OCI-LY3 (cell line): ENCODE data around the gene CDON.

Source experiments
- H2AFZ ChIP-seq: fragments of 200-600, 300-600 bp; shearing (Covaris generic); 2 replicates; pipeline ENCODE4 v1.6.0; 2014; ENCODE audit warnings: antibody characterized with exemption, low read depth, low read length
- H3K27ac ChIP-seq: fragments of 200-600, 300-600 bp; sonication (generic); 2 replicates; pipeline ENCODE4 v1.5.1; 2014; ENCODE audit warnings: mild to moderate bottlenecking, low read length, moderate library complexity, mixed read lengths
- H3K27me3 ChIP-seq: fragments of 200-600, 300-600 bp; sonication (generic); 2 replicates; pipeline ENCODE4 v1.6.1; 2014; ENCODE audit warnings: low read depth, low read length, mixed read lengths
- H3K36me3 ChIP-seq: fragments of 200-600, 300-600 bp; sonication (generic); replicated peaks from 2 replicates; pipeline ENCODE3; 2014; ENCODE audit warnings: low read depth, low read length, mixed read lengths
- H3K4me1 ChIP-seq: fragments of 300-600, 200-600 bp; sonication (generic); 2 replicates; pipeline ENCODE4 v1.6.1; 2014; ENCODE audit warnings: low read length, mixed read lengths
- H3K4me2 ChIP-seq: fragments of 200-600, 300-600 bp; sonication (generic); 2 replicates; pipeline ENCODE4 v1.6.1; 2014; ENCODE audit warnings: low read length, mixed read lengths
- H3K4me3 ChIP-seq: fragments of 300-600, 200-600 bp; sonication (generic); 2 replicates; pipeline ENCODE4 v1.5.1; 2014; ENCODE audit warnings: antibody characterized with exemption, mild to moderate bottlenecking, low read length, moderate library complexity
- H3K79me2 ChIP-seq: fragments of 300-600, 200-600 bp; shearing (Covaris generic); 2 replicates; pipeline ENCODE4 v1.6.1; 2014; ENCODE audit warnings: mild to moderate bottlenecking, low read length, mixed read lengths
- H3K9ac ChIP-seq: fragments of 300-600, 200-600 bp; shearing (Covaris generic); 2 replicates; pipeline ENCODE4 v1.6.0; 2014; ENCODE audit warnings: mild to moderate bottlenecking, low read length, moderate library complexity
- H3K9me3 ChIP-seq: fragments of 200-600, 300-600 bp; shearing (Covaris generic); 2 replicates; pipeline ENCODE4 v1.6.1; 2014; ENCODE audit warnings: low read length, mixed read lengths; ENCODE audit not compliant: insufficient read depth
- H4K20me1 ChIP-seq: fragments of 200-600, 300-600 bp; sonication (generic); 2 replicates; pipeline ENCODE4 v1.6.1; 2016; ENCODE audit warnings: low read length, mixed read lengths; ENCODE audit not compliant: insufficient read depth
- CTCF ChIP-seq: fragments of 200-600, 300-600 bp; sonication (generic); IDR thresholded peaks from 2 replicates; pipeline ENCODE4 v1.5.1; 2014; ENCODE audit warnings: antibody characterized with exemption, low read length, low read depth
- EZH2phosphoT487 ChIP-seq: fragments of 200-600 bp; shearing (Covaris generic); IDR thresholded peaks from 2 replicates; pipeline ENCODE4 v1.6.1; 2018; ENCODE audit warnings: antibody characterized with exemption, mixed run types, low read depth

Gene CDON

GRCh38 chr11:126062679-126063506, at the start of gene CDON:
Gene CDON (minus strand): TSS chr11:126062866. CDS start chr11:126023476, 39,390 bp downstream.
- TF ChIP-seq CTCF, result no peak
- TF ChIP-seq EZH2phosphoT487, result no peak
- peaks cover 25% of the 10 kb centered on the region for H3K27me3 ChIP-seq
- H3K9me3 ChIP-seq, result no peaks in the 10 kb centered on the region
- H3K4me1 ChIP-seq, result peaks cover 5% of the 10 kb centered on the region; the same call in 1 of the 2 replicates
- H3K4me3 ChIP-seq, result peak within 1 kb of the TSS; percentile 85
- no peaks in the 10 kb centered on the region for H4K20me1 ChIP-seq
- no peaks in the 10 kb centered on the region for H3K36me3 ChIP-seq
- peak within 1 kb of the TSS; percentile 83 for H3K4me2 ChIP-seq
- no peaks in the 10 kb centered on the region for H3K79me2 ChIP-seq
- peak within 1 kb of the TSS; percentile 97 for H2AFZ ChIP-seq
- H3K27ac ChIP-seq, result peak within 1 kb of the TSS; percentile 52
- H3K9ac ChIP-seq, result peak within 1 kb of the TSS; percentile 65

GRCh38 chr11:126111458-126112116, 48.9 kb upstream of the CDON start:
- Histone ChIP-seq H3K4me3 (no peak overlapping the region), H4K20me1 (no peaks in the 10 kb centered on the region), H3K27ac (no peak overlapping the region), H3K9me3 (no peaks in the 10 kb centered on the region), H3K79me2 (no peaks in the 10 kb centered on the region), H3K9ac (no peak overlapping the region), H3K4me1 (no peaks in the 10 kb centered on the region), H3K4me2 (no peak overlapping the region), H2AFZ (no peak overlapping the region), H3K27me3 (peaks cover 3% of the 10 kb centered on the region; the same call in 1 of the 2 replicates), H3K36me3 (no peaks in the 10 kb centered on the region)
- no peak for TF ChIP-seq CTCF
- TF ChIP-seq EZH2phosphoT487, result no peak

DNA sequence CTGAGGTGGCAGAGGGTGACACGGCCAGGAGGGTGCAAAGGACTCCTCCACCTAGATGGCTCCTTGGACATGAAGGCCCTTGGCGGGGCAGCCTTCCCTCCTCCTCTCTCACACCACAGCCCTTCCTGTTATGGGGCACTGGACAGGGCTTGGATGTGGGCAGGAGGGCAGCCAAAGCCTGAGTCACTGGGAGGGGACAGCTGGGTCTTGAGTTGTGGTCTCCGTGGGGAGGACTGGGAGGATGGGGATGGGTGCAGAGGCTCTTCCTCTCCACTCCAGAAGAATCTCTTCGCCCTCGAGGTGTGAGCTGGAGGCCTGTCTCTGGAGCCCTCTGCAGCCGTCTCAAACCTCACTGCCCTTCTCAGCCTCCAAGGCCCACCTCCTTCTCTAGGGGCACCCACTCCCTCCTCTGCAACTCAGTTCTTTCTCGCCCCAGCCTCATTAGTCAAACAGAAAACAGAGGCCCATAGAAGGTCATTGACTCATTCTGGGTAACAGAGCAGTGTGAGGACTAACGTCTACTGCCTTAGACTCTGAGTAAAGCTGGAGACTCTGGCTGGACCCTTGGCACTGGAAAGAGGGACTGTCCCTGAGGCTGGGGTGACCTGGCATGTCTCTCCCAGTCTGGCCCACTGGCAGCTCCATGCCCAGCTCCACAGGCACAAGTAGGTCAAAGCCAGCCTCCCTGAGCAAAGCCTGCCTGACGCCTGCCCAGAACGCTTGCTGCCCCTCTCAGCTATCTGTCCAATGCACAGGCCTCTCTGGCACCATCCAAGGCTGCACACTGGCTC, 47.5 kb upstream of the CDON start:
- Histone ChIP-seq H3K27ac (no peak overlapping the region), H3K4me3 (no peak overlapping the region), H4K20me1 (no peaks in the 10 kb centered on the region), H3K9me3 (no peaks in the 10 kb centered on the region), H2AFZ (no peak overlapping the region), H3K27me3 (peaks cover 3% of the 10 kb centered on the region; the same call in 1 of the 2 replicates), H3K36me3 (no peaks in the 10 kb centered on the region), H3K79me2 (no peaks in the 10 kb centered on the region), H3K4me2 (no peak overlapping the region), H3K9ac (no peak overlapping the region), H3K4me1 (no peaks in the 10 kb centered on the region)
- TF ChIP-seq EZH2phosphoT487 (no peak), CTCF (no peak)
